Fibroblast of mammary gland (primary cell): ENCODE data around the gene PGBD2.
"Not testable (repeated sequence)": the region's sequence is repeated elsewhere in the genome, so short reads cannot be mapped to it uniquely, and the experiment has no call there.

Source experiments
- DNase-seq: peaks from one replicate; pipeline ENCODE4 v3.0.0-alpha.2; 2010; ENCODE audit warnings: low read depth
- H3K4me3 ChIP-seq: 2 replicates; pipeline ENCODE4 v1.5.1; 2011; ENCODE audit warnings: low read depth, mild to moderate bottlenecking, low read length, moderate library complexity; ENCODE audit not compliant: control insufficient read depth
- CTCF ChIP-seq: conservative IDR thresholded peaks from 2 replicates; pipeline ENCODE4 v1.5.1; 2011; ENCODE audit warnings: low read depth, low read length, inconsistent platforms; ENCODE audit not compliant: control insufficient read depth, insufficient read depth

Gene PGBD2

GRCh38 chr1:248914796-248915381 lies 8.9 kb downstream of the PGBD2 start:
- no peak overlapping the region for H3K4me3 ChIP-seq
- DNase-seq = no peak
- TF ChIP-seq CTCF = no peak

- no peak overlapping the region for H3K4me3 ChIP-seq
- TF ChIP-seq CTCF = no peak
- no peak for DNase-seq
Observed at GRCh38 chr1:248918131-248918530, 12.1 kb downstream of the PGBD2 start.

DNA sequence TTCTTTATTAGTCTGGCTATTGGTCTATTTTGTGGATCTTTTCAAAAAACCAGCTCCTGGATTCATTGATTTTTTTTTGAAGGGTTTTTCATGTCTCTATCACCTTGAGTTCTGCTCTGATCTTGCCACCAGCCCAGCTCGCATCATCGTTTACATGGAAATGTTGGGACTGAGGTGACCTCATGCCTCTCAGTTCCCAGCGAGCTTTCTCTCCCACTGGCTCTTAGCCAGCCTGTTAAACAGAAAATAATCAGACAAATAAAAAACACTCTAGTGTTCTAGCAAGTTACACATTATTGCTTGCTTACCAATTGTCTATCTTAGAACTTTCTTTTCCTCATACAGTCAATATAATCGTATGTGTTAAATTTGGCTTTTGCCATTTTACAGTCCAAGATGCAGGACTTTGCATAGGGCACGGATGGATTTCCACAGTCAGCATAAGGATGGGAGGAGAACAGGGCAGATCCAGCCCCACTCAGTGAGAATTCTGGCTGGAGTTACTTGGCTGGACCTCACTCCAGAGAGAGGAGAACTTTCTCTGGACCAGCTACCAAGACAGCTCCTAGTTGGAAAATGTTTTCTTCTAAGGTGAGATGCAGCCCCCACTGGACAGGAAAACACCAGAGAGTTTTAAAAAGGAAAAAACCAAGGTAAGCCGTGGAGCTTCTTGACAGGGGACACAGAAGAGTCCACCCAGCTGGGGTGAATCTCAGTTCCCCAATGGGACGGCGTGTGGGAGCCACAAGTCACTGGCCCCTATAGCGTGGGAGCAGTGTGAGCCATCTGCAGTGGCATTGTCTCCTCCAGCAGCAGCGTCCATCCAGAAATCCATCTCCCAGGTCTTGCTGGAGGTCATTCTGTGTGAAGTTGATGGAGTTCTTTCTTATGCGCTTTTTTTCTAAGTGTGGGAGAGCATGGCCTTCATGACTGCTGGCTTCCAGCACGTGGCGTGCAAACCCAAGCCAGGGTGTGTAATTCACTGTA lies 17.6 kb downstream of the PGBD2 start:
- H3K4me3 ChIP-seq = no peak overlapping the region
- DNase-seq = no peak
- no peak for TF ChIP-seq CTCF

- DNase-seq = peak; percentile 52
- peak; percentile 57 for TF ChIP-seq CTCF
- no peak overlapping the region for H3K4me3 ChIP-seq
Observed at GRCh38 chr1:248924696-248925532, 18.9 kb downstream of the PGBD2 start.

GRCh38 chr1:248925859-248926258 lies 19.8 kb downstream of the PGBD2 start:
- DNase-seq = not testable (repeated sequence)

DNA sequence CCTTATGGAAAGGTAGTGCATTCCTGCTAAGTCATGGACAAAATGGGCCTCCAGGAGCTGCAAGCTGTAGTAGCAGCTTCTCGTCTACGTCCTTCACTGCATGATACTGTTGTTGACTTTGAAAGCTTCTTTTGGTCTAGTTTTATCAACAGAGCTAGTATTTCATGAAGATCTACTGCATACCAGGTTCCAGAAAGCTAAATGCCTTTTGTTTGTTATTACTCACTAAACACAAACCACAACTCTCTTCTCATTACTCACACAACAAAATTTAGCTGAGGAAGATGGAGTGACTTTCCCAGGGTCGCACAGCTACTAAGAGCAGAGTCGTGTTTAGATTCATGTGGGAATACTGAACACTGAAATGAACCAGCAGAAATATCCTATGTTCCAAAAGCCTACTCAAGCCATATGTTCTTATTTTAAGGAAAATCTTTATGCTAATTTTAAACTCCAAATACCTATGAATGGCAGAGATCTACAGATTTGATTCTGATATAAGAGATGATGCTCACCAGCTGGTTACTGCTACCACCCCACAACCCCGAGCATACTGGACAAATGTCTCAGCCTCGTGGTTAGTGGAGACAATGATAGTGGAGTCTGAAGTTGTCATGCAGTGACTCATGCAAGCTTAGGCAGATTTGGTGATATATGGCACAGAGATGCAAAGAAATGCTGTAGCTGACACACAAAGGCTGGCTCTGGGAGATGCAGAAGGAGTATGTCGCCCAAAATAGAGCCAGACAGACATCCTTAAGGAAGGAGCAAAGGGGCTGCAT lies 20.6 kb downstream of the PGBD2 start:
- peak; percentile 73 for DNase-seq
- no peak overlapping the region for H3K4me3 ChIP-seq
- TF ChIP-seq CTCF = no peak

More at GRCh38 chr1:248925859-248926258, 19.8 kb downstream of the PGBD2 start:
- H3K4me3 ChIP-seq = not testable (repeated sequence)

GRCh38 chr1:248927283-248927682 lies 21.2 kb downstream of the PGBD2 start:
- not testable (repeated sequence) for DNase-seq, H3K4me3 ChIP-seq

DNA sequence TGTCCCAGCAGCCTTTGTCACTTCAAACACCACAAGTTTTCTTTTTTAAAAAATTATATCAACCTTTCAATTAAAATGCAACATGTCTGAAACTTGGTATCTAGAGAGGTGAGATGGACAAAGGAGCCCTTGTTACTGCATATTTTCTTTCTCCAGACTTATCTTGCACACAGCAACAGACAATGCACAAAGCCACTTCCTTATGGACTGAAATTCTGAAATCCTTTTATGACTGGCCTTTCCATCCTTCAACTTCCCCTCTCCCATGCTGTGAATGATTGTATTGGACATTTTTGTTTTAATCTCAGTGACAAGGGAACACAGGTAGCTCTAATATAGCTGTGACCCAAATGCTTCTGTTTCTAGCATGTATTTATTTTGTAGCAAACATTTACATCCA lies 22.1 kb downstream of the PGBD2 start:
- H3K4me3 ChIP-seq, DNase-seq: not testable (repeated sequence)

DNA sequence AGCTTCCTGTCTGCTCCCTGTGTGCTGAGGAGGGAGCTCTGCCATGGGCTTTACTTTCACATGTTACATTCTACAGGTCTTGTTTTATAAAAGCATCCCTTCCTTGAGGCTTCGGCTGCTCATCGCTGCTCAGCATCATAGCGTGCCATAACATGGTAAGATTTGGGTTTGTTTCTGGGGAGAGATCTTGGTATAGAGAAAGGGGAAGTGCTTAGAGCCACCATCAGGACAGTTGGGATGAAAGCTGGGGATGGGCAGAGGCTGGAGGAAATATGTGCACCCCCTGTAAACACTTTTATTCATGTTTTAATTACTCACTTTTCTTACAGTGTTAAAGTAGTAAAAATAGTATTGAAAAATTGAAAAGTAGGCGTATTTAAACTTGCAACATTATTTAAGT lies 24.0 kb downstream of the PGBD2 start:
- H3K4me3 ChIP-seq, DNase-seq: not testable (repeated sequence)

DNA sequence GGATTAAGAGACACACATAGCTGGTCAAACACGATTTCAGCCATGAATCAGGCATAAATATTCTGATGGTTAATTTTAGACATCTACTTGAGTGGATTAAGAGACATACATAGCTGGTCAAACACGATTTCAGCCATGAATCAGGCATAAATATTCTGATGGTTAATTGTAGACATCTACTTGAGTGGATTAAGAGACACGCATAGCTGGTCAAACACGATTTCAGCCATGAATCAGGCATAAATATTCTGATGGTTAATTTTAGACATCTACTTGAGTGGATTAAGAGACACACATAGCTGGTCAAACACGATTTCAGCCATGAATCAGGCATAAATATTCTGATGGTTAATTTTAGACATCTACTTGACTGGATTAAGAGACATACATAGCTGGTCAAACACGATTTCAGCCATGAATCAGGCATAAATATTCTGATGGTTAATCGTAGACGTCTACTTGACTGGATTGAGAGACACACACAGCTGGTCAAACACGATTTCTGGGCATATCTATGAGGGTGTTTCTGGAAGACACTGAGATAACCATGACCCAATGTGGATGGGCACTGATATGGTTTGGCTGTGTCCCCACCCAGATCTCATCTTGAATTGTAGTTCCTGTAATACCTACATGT lies 32.3 kb downstream of the PGBD2 start:
- DNase-seq, H3K4me3 ChIP-seq: not testable (repeated sequence)
